Measurements from ENCODE around the gene NHSL1. TPM values are rescaled to one million over a fixed set of nuclear protein-coding genes. Genes with fewer than 3 reads are reported as not detected.

Gene NHSL1
- polyA plus RNA-seq, 3 donors = 0.06 to 2.8 (median 0.51) TPM

DNA sequence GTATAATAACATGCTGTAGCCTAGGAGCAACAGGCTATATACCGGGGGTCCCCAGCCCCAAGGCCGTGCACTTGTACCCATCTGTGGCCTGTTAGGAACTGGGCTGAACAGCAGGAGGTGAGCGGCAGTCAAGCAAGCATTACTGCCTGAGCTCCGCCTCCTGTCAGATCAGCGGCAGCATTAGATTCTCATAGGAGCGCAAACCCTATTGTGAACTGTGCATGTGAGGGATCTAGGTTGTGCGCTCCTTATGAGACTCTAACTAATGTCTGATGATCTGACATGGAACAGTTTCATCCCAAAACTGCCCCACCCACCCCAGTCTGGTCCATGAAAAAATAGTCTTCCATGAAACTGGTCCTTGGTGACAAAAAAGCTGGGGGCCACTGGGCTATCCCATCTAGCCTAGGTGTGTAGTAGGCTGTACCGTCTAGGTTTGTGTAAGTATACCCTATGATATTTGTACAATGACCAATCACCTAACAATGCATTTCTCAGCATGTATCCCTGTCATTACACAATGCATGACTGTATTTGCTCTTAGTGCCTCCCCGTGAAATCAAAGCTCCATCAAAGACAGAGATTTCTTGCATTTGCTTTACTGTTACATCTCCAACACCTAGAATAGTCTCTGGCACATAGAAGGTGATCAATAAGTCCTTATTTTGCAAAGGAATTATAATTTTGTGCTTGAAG, 30.8 kb downstream of the NHSL1 start:
- no peak overlapping the region for H3K27ac ChIP-seq (ENCODE audit: low read depth in 1 of 2, low read length in 2 of 2)
- H3K9ac ChIP-seq (ENCODE audit: insufficient read depth, low read length, poor library complexity, severe bottlenecking) = no peak overlapping the region
- no peak overlapping the region for H3K27ac Mint-ChIP-seq
- H3K36me3 ChIP-seq (replicated peaks in 1 of 2; ENCODE audit: control insufficient read depth in 1 of 2, insufficient read depth in 2 of 2, low read length in 2 of 2) = no peaks in the 10 kb centered on the region
- no peak overlapping the region for H2AFZ ChIP-seq (ENCODE audit: insufficient read depth, low read depth, low read length, poor library complexity, severe bottlenecking)
- peaks cover 0 to 4% of the 10 kb centered on the region in 2 donors for H3K9me3 ChIP-seq (replicated peaks in 1 of 2; ENCODE audit: control insufficient read depth in 1 of 2, insufficient read depth in 1 of 2, low read length in 2 of 2)
- intact Hi-C loops (cut with micrococcal nuclease) = no loop called here
- no peaks in the 10 kb centered on the region for H3K27me3 ChIP-seq (ENCODE audit: control insufficient read depth in 2 of 2, insufficient read depth in 2 of 2, low read length in 2 of 2)
- no peaks in the 10 kb centered on the region for H3K27me3 Mint-ChIP-seq (ENCODE audit: low read depth in 3 of 3)
- no peak overlapping the region for H3K4me2 ChIP-seq (replicated peaks; ENCODE audit: extremely low read depth, low read length, poor library complexity, severe bottlenecking)
- DNase-seq = no peak
- no peaks in the 10 kb centered on the region for H3K4me1 ChIP-seq (ENCODE audit: control insufficient read depth in 1 of 2, insufficient read depth in 2 of 2, low read length in 2 of 2)
- H4K20me1 ChIP-seq (ENCODE audit: insufficient read depth, low read length) = no peaks in the 10 kb centered on the region
- H3K4me1 Mint-ChIP-seq = peaks cover 5% of the 10 kb centered on the region
- TF ChIP-seq, protein P1, sequence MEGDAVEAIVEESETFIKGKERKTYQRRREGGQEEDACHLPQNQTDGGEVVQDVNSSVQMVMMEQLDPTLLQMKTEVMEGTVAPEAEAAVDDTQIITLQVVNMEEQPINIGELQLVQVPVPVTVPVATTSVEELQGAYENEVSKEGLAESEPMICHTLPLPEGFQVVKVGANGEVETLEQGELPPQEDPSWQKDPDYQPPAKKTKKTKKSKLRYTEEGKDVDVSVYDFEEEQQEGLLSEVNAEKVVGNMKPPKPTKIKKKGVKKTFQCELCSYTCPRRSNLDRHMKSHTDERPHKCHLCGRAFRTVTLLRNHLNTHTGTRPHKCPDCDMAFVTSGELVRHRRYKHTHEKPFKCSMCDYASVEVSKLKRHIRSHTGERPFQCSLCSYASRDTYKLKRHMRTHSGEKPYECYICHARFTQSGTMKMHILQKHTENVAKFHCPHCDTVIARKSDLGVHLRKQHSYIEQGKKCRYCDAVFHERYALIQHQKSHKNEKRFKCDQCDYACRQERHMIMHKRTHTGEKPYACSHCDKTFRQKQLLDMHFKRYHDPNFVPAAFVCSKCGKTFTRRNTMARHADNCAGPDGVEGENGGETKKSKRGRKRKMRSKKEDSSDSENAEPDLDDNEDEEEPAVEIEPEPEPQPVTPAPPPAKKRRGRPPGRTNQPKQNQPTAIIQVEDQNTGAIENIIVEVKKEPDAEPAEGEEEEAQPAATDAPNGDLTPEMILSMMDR (IDR thresholded peaks at IDR 0.05) = no peak
- H3K9me3 Mint-ChIP-seq = peaks cover 0 to 4% (median 0%) of the 10 kb centered on the region in 7 donors
- H3K4me3 ChIP-seq (replicated peaks in 1 of 3; ENCODE audit: low read depth in 2 of 3, low read length in 3 of 3) = no peak overlapping the region
- no peaks in the 10 kb centered on the region for H3K79me2 ChIP-seq (ENCODE audit: insufficient read depth, low read length)
- H3K36me3 Mint-ChIP-seq = peaks cover 8 to 11% of the 10 kb centered on the region in 2 donors
- no peak overlapping the region for H3K4me3 Mint-ChIP-seq
- 96% methylated on average over 5 of the region's 9 CpGs for WGBS (ENCODE audit: insufficient coverage)

DNA sequence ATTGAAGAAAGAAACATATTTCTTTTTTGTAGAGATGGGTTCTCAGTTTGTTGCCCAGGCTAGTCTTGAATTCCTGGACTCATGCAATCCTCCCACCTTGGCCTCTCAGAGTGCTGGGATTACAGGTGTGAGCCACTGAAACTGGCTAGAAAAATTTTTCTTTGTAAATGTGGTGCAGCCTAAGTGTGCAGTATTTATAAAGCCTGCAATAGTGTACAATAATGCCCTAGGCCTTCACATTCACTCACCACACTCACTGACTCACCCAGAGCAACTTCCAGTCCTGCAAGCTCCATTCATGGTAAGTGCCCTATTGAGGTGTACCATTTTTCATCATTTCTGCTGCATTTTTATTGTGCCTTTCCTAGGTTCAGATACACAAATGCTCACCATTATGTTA, 31.4 kb downstream of the NHSL1 start:
- Histone ChIP-seq H3K27me3 (ENCODE audit: control insufficient read depth in 2 of 2, insufficient read depth in 2 of 2, low read length in 2 of 2) (no peaks in the 10 kb centered on the region), H3K4me3 (replicated peaks in 1 of 3; ENCODE audit: low read depth in 2 of 3, low read length in 3 of 3) (no peak overlapping the region), H3K27ac (ENCODE audit: low read depth in 1 of 2, low read length in 2 of 2) (no peak overlapping the region), H4K20me1 (ENCODE audit: insufficient read depth, low read length) (no peaks in the 10 kb centered on the region), H3K4me2 (replicated peaks; ENCODE audit: extremely low read depth, low read length, poor library complexity, severe bottlenecking) (no peak overlapping the region), H3K9me3 (replicated peaks in 1 of 2; ENCODE audit: control insufficient read depth in 1 of 2, insufficient read depth in 1 of 2, low read length in 2 of 2) (peaks cover 0 to 4% of the 10 kb centered on the region in 2 donors), H3K4me1 (ENCODE audit: control insufficient read depth in 1 of 2, insufficient read depth in 2 of 2, low read length in 2 of 2) (no peaks in the 10 kb centered on the region), H3K36me3 (replicated peaks in 1 of 2; ENCODE audit: control insufficient read depth in 1 of 2, insufficient read depth in 2 of 2, low read length in 2 of 2) (no peaks in the 10 kb centered on the region), H2AFZ (ENCODE audit: insufficient read depth, low read depth, low read length, poor library complexity, severe bottlenecking) (no peak overlapping the region), H3K9ac (ENCODE audit: insufficient read depth, low read length, poor library complexity, severe bottlenecking) (no peak overlapping the region), H3K79me2 (ENCODE audit: insufficient read depth, low read length) (no peaks in the 10 kb centered on the region)
- intact Hi-C loops (cut with micrococcal nuclease) = no loop called here
- Mint-ChIP-seq H3K36me3 (peaks cover 8 to 13% of the 10 kb centered on the region in 2 donors), H3K9me3 (peaks cover 0 to 4% (median 0%) of the 10 kb centered on the region in 7 donors), H3K4me3 (no peak overlapping the region), H3K27me3 (ENCODE audit: low read depth in 3 of 3) (no peaks in the 10 kb centered on the region), H3K4me1 (peaks cover 5% of the 10 kb centered on the region), H3K27ac (no peak overlapping the region)
- TF ChIP-seq, protein P1 (IDR thresholded peaks at IDR 0.05) = no peak
- no peak for DNase-seq
